Dermis lymphatic vessel endothelial cell (primary cell): Measurements from ENCODE around the gene NBPF6. TPM values are rescaled to one million over a fixed set of nuclear protein-coding genes. Genes with fewer than 3 reads are reported as not detected.

ENCODE experiments used
- total RNA-seq: library from RNA; depleted of rRNA; stranded (reverse); fragments of >200 nt; gene quantifications from 2 replicates; pipeline ENCODE4 v1.2.1, GENCODE V29; 2014

Gene NBPF6, protein sequence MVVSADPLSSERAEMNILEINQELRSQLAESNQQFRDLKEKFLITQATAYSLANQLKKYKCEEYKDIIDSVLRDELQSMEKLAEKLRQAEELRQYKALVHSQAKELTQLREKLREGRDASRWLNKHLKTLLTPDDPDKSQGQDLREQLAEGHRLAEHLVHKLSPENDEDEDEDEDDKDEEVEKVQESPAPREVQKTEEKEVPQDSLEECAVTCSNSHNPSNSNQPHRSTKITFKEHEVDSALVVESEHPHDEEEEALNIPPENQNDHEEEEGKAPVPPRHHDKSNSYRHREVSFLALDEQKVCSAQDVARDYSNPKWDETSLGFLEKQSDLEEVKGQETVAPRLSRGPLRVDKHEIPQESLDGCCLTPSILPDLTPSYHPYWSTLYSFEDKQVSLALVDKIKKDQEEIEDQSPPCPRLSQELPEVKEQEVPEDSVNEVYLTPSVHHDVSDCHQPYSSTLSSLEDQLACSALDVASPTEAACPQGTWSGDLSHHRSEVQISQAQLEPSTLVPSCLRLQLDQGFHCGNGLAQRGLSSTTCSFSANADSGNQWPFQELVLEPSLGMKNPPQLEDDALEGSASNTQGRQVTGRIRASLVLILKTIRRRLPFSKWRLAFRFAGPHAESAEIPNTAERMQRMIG
- total RNA-seq: not detected in 2 replicates

DNA sequence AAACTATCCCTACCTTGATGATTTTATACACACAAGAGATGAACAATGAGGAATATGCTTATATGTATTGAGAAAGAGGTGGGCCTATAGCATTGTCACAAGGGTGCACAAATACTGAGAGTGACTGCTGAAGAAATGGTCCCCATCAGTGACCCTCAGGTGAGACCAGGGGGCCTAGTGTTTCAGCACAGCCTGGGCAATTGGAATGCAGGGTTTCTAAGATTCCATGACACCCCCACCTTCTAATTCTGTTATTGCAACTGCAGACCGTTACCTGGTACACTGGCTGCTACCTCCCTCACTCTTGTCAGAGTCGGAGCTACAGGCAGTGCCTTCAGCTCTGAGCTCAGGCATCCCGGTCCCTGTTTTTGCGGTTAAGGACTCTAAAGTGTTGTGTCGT is at the start of gene NBPF6:
TSS of gene NBPF6 (plus strand) at position 301 of the 400 bp plus-strand sequence. CDS start 259 bp downstream, outside the sequence.

Other genes starting within 250 kb of the NBPF6 start
- gene SLC25A24, start 250.0 kb upstream of the NBPF6 start, total RNA-seq: 42.7 and 43.2 TPM in 2 replicates
- not detected in 2 replicates for gene NBPF4, start 206.3 kb upstream of the NBPF6 start, total RNA-seq
- gene EEIG2, start 109.8 kb downstream of the NBPF6 start, total RNA-seq: 2.7 and 5.8 TPM in 2 replicates
- gene HENMT1, start 210.8 kb downstream of the NBPF6 start, total RNA-seq: 2.1 and 2.6 TPM in 2 replicates
- gene PRPF38B, start 242.0 kb downstream of the NBPF6 start, total RNA-seq: 13.4 and 13.7 TPM in 2 replicates